SK-N-SH (cell line): ENCODE data around the gene SLIT1. TPM values are rescaled to one million over a fixed set of nuclear protein-coding genes. Genes with fewer than 3 reads are reported as not detected.

Source experiments
- CHD2 ChIP-seq: fragments of 150-350 bp; IDR thresholded peaks from 2 replicates; pipeline ENCODE4 v1.6.1; 2018; ENCODE audit warnings: low read length; ENCODE audit not compliant: partially characterized antibody
- CTCF ChIP-seq: fragments of 200-600 bp; sonication (generic); IDR thresholded peaks from 2 replicates; pipeline ENCODE4 v1.6.1; 2017; ENCODE audit warnings: antibody characterized with exemption, mild to moderate bottlenecking, moderate library complexity
- ELF1 ChIP-seq: IDR thresholded peaks from 2 replicates; pipeline ENCODE4 v1.4.0; 2012
- EZH2phosphoT487 ChIP-seq: fragments of 200-600 bp; sonication (generic); IDR thresholded peaks from 2 replicates; pipeline ENCODE4 v1.6.1; 2017; ENCODE audit warnings: low read depth, mixed run types, mild to moderate bottlenecking, antibody characterized with exemption, moderate library complexity, borderline replicate concordance
- FOSL2 ChIP-seq: IDR thresholded peaks from 2 replicates; pipeline ENCODE4 v1.4.0; 2012; ENCODE audit warnings: low read depth, mild to moderate bottlenecking, moderate library complexity, borderline replicate concordance
- FOXJ3 ChIP-seq: sonication (generic); formaldehyde crosslinking; IDR thresholded peaks from 2 replicates; pipeline ENCODE4 v1.5.1; 2020; ENCODE audit warnings: mild to moderate bottlenecking, missing genetic modification reagents
- GABPA ChIP-seq: IDR thresholded peaks from 2 replicates; pipeline ENCODE4 v1.4.0; 2012; ENCODE audit warnings: low read depth, mild to moderate bottlenecking
- GATA2 ChIP-seq: sonication (generic); formaldehyde crosslinking; IDR thresholded peaks from 2 replicates; pipeline ENCODE4 v1.5.0; 2020; ENCODE audit warnings: mild to moderate bottlenecking, missing genetic modification reagents
- IRF3 ChIP-seq: fragments of 150-350 bp; IDR thresholded peaks from 2 replicates; pipeline ENCODE4 v1.6.1; 2016; ENCODE audit warnings: mild to moderate bottlenecking, low read depth, low read length
- JUND ChIP-seq: IDR thresholded peaks from 2 replicates; pipeline ENCODE4 v1.4.0; 2012
- MEF2A ChIP-seq: IDR thresholded peaks from 2 replicates; pipeline ENCODE4 v1.4.0; 2012; ENCODE audit warnings: low read depth, borderline replicate concordance
- MXI1 ChIP-seq: IDR thresholded peaks from 2 replicates; pipeline ENCODE4 v1.6.1; 2012; ENCODE audit warnings: mild to moderate bottlenecking, low read depth, low read length, improper control_type of control experiment
- NRF1 ChIP-seq: IDR thresholded peaks from 2 replicates; pipeline ENCODE4 v1.6.1; 2012; ENCODE audit warnings: low read depth, mild to moderate bottlenecking, low read length
- RXRA ChIP-seq: IDR thresholded peaks from 2 replicates; pipeline ENCODE4 v1.4.0; 2012; ENCODE audit warnings: low read depth, mild to moderate bottlenecking, borderline replicate concordance
- SIN3A ChIP-seq: IDR thresholded peaks from 2 replicates; pipeline ENCODE4 v1.6.1; 2012; ENCODE audit warnings: low read depth, mild to moderate bottlenecking, low read length, moderate library complexity, borderline replicate concordance
- SMC3 ChIP-seq: IDR thresholded peaks from 2 replicates; pipeline ENCODE4 v1.6.1; 2012; ENCODE audit warnings: low read depth, low read length, improper control_type of control experiment
- TEAD4 ChIP-seq: IDR thresholded peaks from 2 replicates; pipeline ENCODE4 v1.4.0; 2012; ENCODE audit warnings: mild to moderate bottlenecking, borderline replicate concordance; ENCODE audit not compliant: insufficient read depth
- YY1 ChIP-seq: IDR thresholded peaks from 2 replicates; pipeline ENCODE4 v1.4.0; 2012; ENCODE audit warnings: low read depth, mild to moderate bottlenecking
- polyA plus RNA-seq, 3 experiments: library from polyadenylated mRNA; depleted of rRNA; stranded (reverse); fragments of >200 nt; gene quantifications; 2 replicates each; pipeline ENCODE4 v1.2.3, GENCODE V29; 2012
- TF ChIP-seq, protein P1 (sequence below): IDR thresholded peaks from 2 replicates; pipeline ENCODE4 v1.4.0; 2012; ENCODE audit warnings: low read depth, borderline replicate concordance

The SLIT1 gene
- polyA plus RNA-seq, 1 of the 3 experiments (the other 2 are of a cell fraction) = 0.05 TPM

GRCh38 chr10:97037365-97038361 lies 148.1 kb downstream of the SLIT1 start (continued):
- TF ChIP-seq IRF3 (no peak), CTCF (peak; percentile 81), FOSL2 (no peak), EZH2phosphoT487 (no peak), RXRA (no peak), SMC3 (peak; percentile 86), CHD2 (peak; percentile 27), MXI1 (no peak), NRF1 (no peak), GATA2 (CRISPR knock-in tag) (no peak), JUND (no peak), TEAD4 (no peak), YY1 (no peak), MEF2A (no peak), GABPA (no peak), FOXJ3 (CRISPR knock-in tag) (no peak), SIN3A (no peak), ELF1 (no peak)
- TF ChIP-seq, protein P1, sequence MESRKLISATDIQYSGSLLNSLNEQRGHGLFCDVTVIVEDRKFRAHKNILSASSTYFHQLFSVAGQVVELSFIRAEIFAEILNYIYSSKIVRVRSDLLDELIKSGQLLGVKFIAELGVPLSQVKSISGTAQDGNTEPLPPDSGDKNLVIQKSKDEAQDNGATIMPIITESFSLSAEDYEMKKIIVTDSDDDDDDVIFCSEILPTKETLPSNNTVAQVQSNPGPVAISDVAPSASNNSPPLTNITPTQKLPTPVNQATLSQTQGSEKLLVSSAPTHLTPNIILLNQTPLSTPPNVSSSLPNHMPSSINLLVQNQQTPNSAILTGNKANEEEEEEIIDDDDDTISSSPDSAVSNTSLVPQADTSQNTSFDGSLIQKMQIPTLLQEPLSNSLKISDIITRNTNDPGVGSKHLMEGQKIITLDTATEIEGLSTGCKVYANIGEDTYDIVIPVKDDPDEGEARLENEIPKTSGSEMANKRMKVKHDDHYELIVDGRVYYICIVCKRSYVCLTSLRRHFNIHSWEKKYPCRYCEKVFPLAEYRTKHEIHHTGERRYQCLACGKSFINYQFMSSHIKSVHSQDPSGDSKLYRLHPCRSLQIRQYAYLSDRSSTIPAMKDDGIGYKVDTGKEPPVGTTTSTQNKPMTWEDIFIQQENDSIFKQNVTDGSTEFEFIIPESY = no peak
